Loucy (cell line): ENCODE data around the gene STAT5B.
"Not testable (repeated sequence)": the region's sequence is repeated elsewhere in the genome, so short reads cannot be mapped to it uniquely, and the experiment has no call there.

Source experiments
- H2AFZ ChIP-seq: fragments of 200-600 bp; sonication (generic); 2 replicates; pipeline ENCODE4 v1.6.0; 2016; ENCODE audit warnings: antibody characterized with exemption, mild to moderate bottlenecking, low read length, moderate library complexity
- H3F3A ChIP-seq: fragments of 200-600 bp; 2 replicates; pipeline ENCODE4 v1.6.0; 2016; ENCODE audit warnings: antibody characterized with exemption, low read depth, mild to moderate bottlenecking
- H3K27me3 ChIP-seq: fragments of 200-600 bp; sonication (generic); 2 replicates; pipeline ENCODE4 v1.6.1; 2014; ENCODE audit warnings: low read length, mild to moderate bottlenecking; ENCODE audit not compliant: insufficient read depth, poor library complexity, severe bottlenecking
- H3K36me3 ChIP-seq: fragments of 200-600 bp; sonication (generic); 2 replicates; pipeline ENCODE4 v1.6.1; 2016; ENCODE audit warnings: low read length; ENCODE audit not compliant: insufficient read depth
- H3K4me1 ChIP-seq: fragments of 200-600 bp; sonication (generic); 2 replicates; pipeline ENCODE4 v1.5.1; 2014; ENCODE audit warnings: low read length, mild to moderate bottlenecking; ENCODE audit not compliant: insufficient read depth, poor library complexity, severe bottlenecking
- H3K4me2 ChIP-seq: fragments of 200-600 bp; sonication (generic); 2 replicates; pipeline ENCODE4 v1.6.0; 2014; ENCODE audit warnings: antibody characterized with exemption, low read length, low read depth, mild to moderate bottlenecking; ENCODE audit not compliant: poor library complexity, severe bottlenecking
- H3K4me3 ChIP-seq: fragments of 200-600 bp; sonication (generic); 2 replicates; pipeline ENCODE4 v1.5.1; 2014; ENCODE audit warnings: low read length, mild to moderate bottlenecking, mixed read lengths; ENCODE audit not compliant: poor library complexity, severe bottlenecking
- H3K79me2 ChIP-seq: fragments of 200-600 bp; sonication (generic); 2 replicates; pipeline ENCODE4 v1.6.1; 2014; ENCODE audit warnings: low read length; ENCODE audit not compliant: insufficient read depth
- H3K9ac ChIP-seq: fragments of 200-600 bp; sonication (generic); 2 replicates; pipeline ENCODE4 v1.6.0; 2014; ENCODE audit warnings: mild to moderate bottlenecking, low read depth, low read length, moderate library complexity; ENCODE audit not compliant: poor library complexity, severe bottlenecking
- H3K9me2 ChIP-seq: fragments of 200-600 bp; sonication (generic); replicated peaks from 2 replicates; pipeline ENCODE4 v1.6.1; 2016; ENCODE audit warnings: low read depth, low read length, mixed read lengths
- H3K9me3 ChIP-seq: fragments of 200-600 bp; sonication (generic); 2 replicates; pipeline ENCODE4 v1.6.1; 2014; ENCODE audit warnings: mild to moderate bottlenecking, antibody characterized with exemption, low read length, low read depth; ENCODE audit not compliant: insufficient read depth
- H4K20me1 ChIP-seq: fragments of 200-600 bp; sonication (generic); 2 replicates; pipeline ENCODE4 v1.6.0; 2014; ENCODE audit warnings: antibody characterized with exemption, low read length, mild to moderate bottlenecking; ENCODE audit not compliant: insufficient read depth, poor library complexity, severe bottlenecking
- CTCF ChIP-seq: fragments of 200-600 bp; sonication (generic); conservative IDR thresholded peaks from 2 replicates; pipeline ENCODE4 v1.5.1; 2014; ENCODE audit warnings: mild to moderate bottlenecking, antibody characterized with exemption, low read length
- EZH2phosphoT487 ChIP-seq: fragments of 200-600 bp; IDR thresholded peaks from 2 replicates; pipeline ENCODE4 v1.6.1; 2018; ENCODE audit warnings: antibody characterized with exemption, mild to moderate bottlenecking, moderate library complexity, borderline replicate concordance

The STAT5B gene

GRCh38 chr17:42243493-42243982 is 32.7 kb downstream of the STAT5B start:
- H3K9ac ChIP-seq, result no peak overlapping the region
- no peaks in the 10 kb centered on the region for H3K9me3 ChIP-seq
- H3K4me1 ChIP-seq, result peaks cover 12% of the 10 kb centered on the region
- no peak overlapping the region for H3K4me2 ChIP-seq
- peaks cover 7% of the 10 kb centered on the region; the same call in 1 of the 2 replicates for H3F3A ChIP-seq
- H3K27me3 ChIP-seq, result no peaks in the 10 kb centered on the region
- peaks cover 4% of the 10 kb centered on the region; the same call in 1 of the 2 replicates for H3K36me3 ChIP-seq
- no peak overlapping the region for H3K4me3 ChIP-seq
- no peak for TF ChIP-seq CTCF
- TF ChIP-seq EZH2phosphoT487, result no peak
- peaks cover 94% of the 10 kb centered on the region for H3K79me2 ChIP-seq
- H2AFZ ChIP-seq, result no peak overlapping the region
- peaks cover 49% of the 10 kb centered on the region for H4K20me1 ChIP-seq
- no peaks in the 10 kb centered on the region for H3K9me2 ChIP-seq

- H3K79me2 ChIP-seq, result peaks cover 95% of the 10 kb centered on the region
- H3K27me3 ChIP-seq, result no peaks in the 10 kb centered on the region
- H3K9me3 ChIP-seq, result no peaks in the 10 kb centered on the region
- no peak overlapping the region for H2AFZ ChIP-seq
- H3K4me3 ChIP-seq, result no peak overlapping the region
- no peaks in the 10 kb centered on the region for H3F3A ChIP-seq
- peaks cover 1% of the 10 kb centered on the region; the same call in 1 of the 2 replicates for H3K36me3 ChIP-seq
- no peaks in the 10 kb centered on the region for H3K4me1 ChIP-seq
- H3K9me2 ChIP-seq, result no peaks in the 10 kb centered on the region
- no peak for TF ChIP-seq EZH2phosphoT487
- H3K4me2 ChIP-seq, result no peak overlapping the region
- no peak overlapping the region for H3K9ac ChIP-seq
- H4K20me1 ChIP-seq, result peaks cover 40% of the 10 kb centered on the region
These were observed 34.3 kb downstream of the STAT5B start for GRCh38 chr17:42241871-42242270.

- H4K20me1 ChIP-seq, result peaks cover 37% of the 10 kb centered on the region
- peaks cover 96% of the 10 kb centered on the region for H3K79me2 ChIP-seq
- not testable (repeated sequence) for H3K9me3 ChIP-seq, H3F3A ChIP-seq, H3K4me3 ChIP-seq, H3K4me1 ChIP-seq, H3K9me2 ChIP-seq, H3K27me3 ChIP-seq, H3K4me2 ChIP-seq, H3K36me3 ChIP-seq, H3K9ac ChIP-seq, H2AFZ ChIP-seq
These were observed 35.3 kb downstream of the STAT5B start for GRCh38 chr17:42240863-42241262.

- Histone ChIP-seq H2AFZ (no peak overlapping the region), H4K20me1 (peaks cover 37% of the 10 kb centered on the region), H3K27me3 (no peaks in the 10 kb centered on the region), H3K79me2 (peaks cover 96% of the 10 kb centered on the region), H3K9me2 (no peaks in the 10 kb centered on the region), H3F3A (no peaks in the 10 kb centered on the region), H3K4me3 (no peak overlapping the region), H3K9me3 (no peaks in the 10 kb centered on the region), H3K36me3 (peaks cover 3% of the 10 kb centered on the region; the same call in 1 of the 2 replicates), H3K9ac (no peak overlapping the region), H3K4me1 (no peaks in the 10 kb centered on the region), H3K4me2 (no peak overlapping the region)
- TF ChIP-seq EZH2phosphoT487, result no peak
These were observed 36.0 kb downstream of the STAT5B start for GRCh38 chr17:42240201-42240600.

GRCh38 chr17:42239576-42239975 is 36.6 kb downstream of the STAT5B start:
- H3K4me2 ChIP-seq, H3K4me3 ChIP-seq, H3K9me2 ChIP-seq, H2AFZ ChIP-seq, H3K4me1 ChIP-seq, H3K27me3 ChIP-seq, H3F3A ChIP-seq, H3K36me3 ChIP-seq, H3K9me3 ChIP-seq, H3K9ac ChIP-seq: not testable (repeated sequence)
- Histone ChIP-seq H4K20me1 (peaks cover 38% of the 10 kb centered on the region), H3K79me2 (peaks cover 96% of the 10 kb centered on the region)
